Measurements from ENCODE around the gene WFDC12.

- TF ChIP-seq, protein P1, sequence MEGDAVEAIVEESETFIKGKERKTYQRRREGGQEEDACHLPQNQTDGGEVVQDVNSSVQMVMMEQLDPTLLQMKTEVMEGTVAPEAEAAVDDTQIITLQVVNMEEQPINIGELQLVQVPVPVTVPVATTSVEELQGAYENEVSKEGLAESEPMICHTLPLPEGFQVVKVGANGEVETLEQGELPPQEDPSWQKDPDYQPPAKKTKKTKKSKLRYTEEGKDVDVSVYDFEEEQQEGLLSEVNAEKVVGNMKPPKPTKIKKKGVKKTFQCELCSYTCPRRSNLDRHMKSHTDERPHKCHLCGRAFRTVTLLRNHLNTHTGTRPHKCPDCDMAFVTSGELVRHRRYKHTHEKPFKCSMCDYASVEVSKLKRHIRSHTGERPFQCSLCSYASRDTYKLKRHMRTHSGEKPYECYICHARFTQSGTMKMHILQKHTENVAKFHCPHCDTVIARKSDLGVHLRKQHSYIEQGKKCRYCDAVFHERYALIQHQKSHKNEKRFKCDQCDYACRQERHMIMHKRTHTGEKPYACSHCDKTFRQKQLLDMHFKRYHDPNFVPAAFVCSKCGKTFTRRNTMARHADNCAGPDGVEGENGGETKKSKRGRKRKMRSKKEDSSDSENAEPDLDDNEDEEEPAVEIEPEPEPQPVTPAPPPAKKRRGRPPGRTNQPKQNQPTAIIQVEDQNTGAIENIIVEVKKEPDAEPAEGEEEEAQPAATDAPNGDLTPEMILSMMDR (IDR thresholded peaks at IDR 0.05): no peak
- TF ChIP-seq ZFX (IDR thresholded peaks at IDR 0.05; ENCODE audit: borderline replicate concordance): no peak
These were observed at the start of gene WFDC12 for GRCh38 chr20:45124365-45124764.

Data from 22Rv1 (cell line).